Activated CD4-positive, alpha-beta memory T cell treated with anti-CD3 and anti-CD28 coated beads for 36 hours (primary cell): ENCODE measurements around the gene REPIN1. TPM values are rescaled to one million over a fixed set of nuclear protein-coding genes. Genes with fewer than 3 reads are reported as not detected.

Experiments
- CTCF ChIA-PET: fragments of 350-600 bp; sonication (Branson Sonifier 250); formaldehyde crosslinking; loops from one replicate; lab custom pipeline; 2021; ENCODE audit warnings: antibody characterized with exemption, inconsistent platforms; lab: Charles Lee
- POLR2A ChIA-PET: fragments of 350-600 bp; sonication (Branson Sonifier 250); formaldehyde crosslinking; loops from one replicate; lab custom pipeline; 2021; ENCODE audit warnings: antibody characterized with exemption; lab: Charles Lee
- DNase-seq: peaks from one replicate; pipeline ENCODE4 v3.0.0-alpha.2; 2020
- H3K27ac Mint-ChIP-seq: one replicate; pipeline ENCODE4 v1.8.0; 2021; ENCODE audit warnings: mixed read lengths
- H3K27me3 Mint-ChIP-seq: one replicate; pipeline ENCODE4 v1.8.0; 2021; ENCODE audit warnings: mixed read lengths
- H3K36me3 Mint-ChIP-seq: one replicate; pipeline ENCODE4 v1.8.0; 2021; ENCODE audit warnings: mixed read lengths
- H3K4me1 Mint-ChIP-seq: one replicate; pipeline ENCODE4 v1.8.0; 2021; ENCODE audit warnings: low read depth, mixed read lengths
- H3K4me3 Mint-ChIP-seq: one replicate; pipeline ENCODE4 v1.8.0; 2021; ENCODE audit warnings: mild to moderate bottlenecking, mixed read lengths
- H3K9me3 Mint-ChIP-seq: one replicate; pipeline ENCODE4 v1.8.0; 2021; ENCODE audit warnings: mixed read lengths
- intact Hi-C: fragments of 100-400 bp; cut with micrococcal nuclease; formaldehyde crosslinking; loops from one replicate; pipeline ENCODE4 v1.15.1; 2023
- total RNA-seq, 2 experiments: library from RNA; stranded (reverse); gene quantifications; one replicate each; pipeline ENCODE4 v1.2.3, GENCODE V29; 2021

The REPIN1 gene
- total RNA-seq, 2 experiments from 2014 or later: 52.3 to 56.9 TPM

DNA sequence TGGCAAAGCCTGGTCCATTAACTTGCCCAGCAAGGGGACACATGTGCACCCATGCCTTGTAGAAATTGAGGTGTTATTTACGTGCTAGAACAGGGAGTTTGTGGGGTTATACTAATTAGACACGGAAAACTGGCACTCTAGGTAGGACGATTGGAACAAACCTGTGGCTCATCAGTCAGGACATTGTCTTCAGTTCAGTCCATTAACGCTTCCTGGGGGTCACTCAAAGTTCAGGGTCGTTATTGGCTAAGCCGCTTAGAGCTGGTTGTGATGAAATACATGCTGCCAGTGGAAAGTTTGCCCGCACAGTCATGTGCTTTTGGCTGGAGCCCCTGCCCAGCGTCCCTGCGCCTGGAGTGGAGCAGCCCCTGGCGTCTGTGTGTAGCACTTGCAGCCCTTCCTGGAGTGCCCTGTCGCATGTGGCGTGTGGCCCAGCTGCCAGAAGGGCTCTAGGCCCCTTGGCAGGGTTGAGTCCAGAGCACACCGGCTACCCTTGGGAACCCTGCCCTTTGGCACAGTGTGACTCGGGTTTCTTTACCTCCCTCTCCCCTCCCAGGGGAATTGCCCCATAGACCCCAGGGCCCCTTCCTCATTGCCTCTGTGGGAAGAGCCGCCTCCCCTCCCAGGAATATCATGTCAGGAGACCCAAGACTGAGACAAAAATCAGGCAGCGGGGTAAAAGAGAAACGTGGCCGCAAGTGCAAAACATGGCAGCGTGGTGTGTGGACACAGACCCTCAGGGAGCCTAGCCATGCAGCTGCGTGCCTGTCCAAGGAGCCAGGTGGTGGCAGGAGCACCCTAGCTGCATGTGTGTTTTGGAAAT is 20.3 kb downstream of the REPIN1 start:
- H3K9me3 Mint-ChIP-seq: no peaks in the 10 kb centered on the region
- no peaks in the 10 kb centered on the region for H3K27me3 Mint-ChIP-seq
- H3K4me1 Mint-ChIP-seq: peaks cover 6% of the 10 kb centered on the region
- H3K36me3 Mint-ChIP-seq: peaks cover 7% of the 10 kb centered on the region
- no peak overlapping the region for H3K4me3 Mint-ChIP-seq
- ChIA-PET CTCF (interaction anchor here (0.6 to 1.0 kb wide), 3 partner anchors 16 to 33 kb away, joined by 3 to 7 read pairs (median 4); no protein-coding TSS in a partner anchor), POLR2A (interaction anchor here (0.7 kb wide), 1 partner anchor 20 kb away, joined by 3 read pairs; the partner anchor contains the start of gene REPIN1)
- DNase-seq: no peak
- no peak overlapping the region for H3K27ac Mint-ChIP-seq
- intact Hi-C loops: no loop called here

DNA sequence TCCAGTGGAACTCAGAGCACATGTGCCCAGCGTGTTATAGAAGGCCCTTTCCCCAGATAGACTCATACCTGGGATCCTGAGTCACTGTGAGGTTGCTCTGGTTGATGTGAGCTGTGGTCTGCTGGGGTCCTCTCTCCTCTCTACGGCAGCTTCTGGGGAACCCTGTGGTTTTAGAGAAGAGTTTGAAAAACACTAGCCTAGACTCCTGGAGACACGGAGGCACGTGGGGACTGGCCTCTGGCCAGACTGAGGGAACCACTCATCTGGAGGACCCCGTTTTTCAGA is 20.9 kb downstream of the REPIN1 start:
- Mint-ChIP-seq H3K27ac (no peak overlapping the region), H3K36me3 (peaks cover 7% of the 10 kb centered on the region), H3K9me3 (no peaks in the 10 kb centered on the region), H3K4me1 (peaks cover 10% of the 10 kb centered on the region), H3K4me3 (no peak overlapping the region), H3K27me3 (no peaks in the 10 kb centered on the region)
- ChIA-PET CTCF (interaction anchor here (0.6 to 1.0 kb wide), 2 partner anchors 15 to 17 kb away, joined by 3 to 7 read pairs; no protein-coding TSS in a partner anchor), POLR2A (interaction anchor here (0.7 kb wide), 1 partner anchor 21 kb away, joined by 3 read pairs; the partner anchor contains the start of gene REPIN1)
- intact Hi-C loops: no loop called here
- DNase-seq: no peak

DNA sequence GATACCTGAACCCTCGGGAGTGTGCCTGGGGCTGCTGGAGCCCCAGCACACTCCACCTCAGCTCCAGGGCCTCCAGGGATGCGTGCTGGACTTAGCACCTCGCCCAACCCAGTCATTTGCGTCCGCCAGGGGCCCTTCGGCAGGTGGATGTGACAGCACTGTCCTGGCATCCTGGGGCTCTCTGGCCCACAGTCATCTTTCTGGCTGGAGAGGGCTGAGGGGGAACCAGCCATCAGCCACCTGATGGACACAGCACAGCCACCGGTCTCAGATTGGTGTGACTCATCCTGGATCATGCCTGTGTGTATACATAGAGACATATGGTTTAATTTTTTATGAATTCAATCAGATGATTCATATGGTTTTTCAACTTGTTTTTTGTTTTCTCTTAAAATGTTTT is 21.6 kb downstream of the REPIN1 start:
- H3K4me3 Mint-ChIP-seq: no peak overlapping the region
- POLR2A ChIA-PET: no interaction called here
- no peaks in the 10 kb centered on the region for H3K9me3 Mint-ChIP-seq
- H3K36me3 Mint-ChIP-seq: peaks cover 7% of the 10 kb centered on the region
- peaks cover 16% of the 10 kb centered on the region for H3K4me1 Mint-ChIP-seq
- CTCF ChIA-PET: interaction anchor here (1.0 kb wide), 1 partner anchor 14 kb away, joined by 7 read pairs; no protein-coding TSS in a partner anchor
- H3K27me3 Mint-ChIP-seq: no peaks in the 10 kb centered on the region
- DNase-seq: no peak
- H3K27ac Mint-ChIP-seq: no peak overlapping the region
- intact Hi-C loops: loop anchor here (1.0 kb wide), 1 partner anchor 14 kb away; no protein-coding TSS in a partner anchor

DNA sequence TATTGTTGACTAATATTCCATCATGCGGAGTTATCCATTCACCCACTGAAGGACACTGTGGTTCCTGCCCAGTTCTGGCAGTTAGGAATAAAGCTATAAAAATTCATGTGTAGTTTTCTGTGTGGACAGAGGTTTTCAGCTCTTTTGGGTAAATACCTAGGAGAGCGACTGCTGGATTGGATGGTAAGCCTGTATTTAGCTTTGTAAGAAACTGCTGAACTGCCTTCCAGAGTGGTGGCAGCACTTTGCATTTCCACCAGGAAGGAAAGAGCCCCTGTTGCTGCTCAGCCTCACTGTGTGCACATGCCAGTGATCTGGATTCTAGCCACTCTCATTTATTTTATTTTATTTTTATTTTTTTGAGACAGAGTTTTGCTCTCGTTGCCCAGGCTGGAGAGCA is 24.7 kb downstream of the REPIN1 start:
- intact Hi-C loops: no loop called here
- H3K36me3 Mint-ChIP-seq: peaks cover 6% of the 10 kb centered on the region
- no peak for DNase-seq
- no peaks in the 10 kb centered on the region for H3K27me3 Mint-ChIP-seq
- no peaks in the 10 kb centered on the region for H3K9me3 Mint-ChIP-seq
- H3K4me3 Mint-ChIP-seq: no peak overlapping the region
- ChIA-PET CTCF (interaction anchor here (1.4 kb wide), 1 partner anchor 28 kb away, joined by 4 read pairs; no protein-coding TSS in a partner anchor), POLR2A (no interaction called here)
- peaks cover 23% of the 10 kb centered on the region for H3K4me1 Mint-ChIP-seq
- H3K27ac Mint-ChIP-seq: no peak overlapping the region

DNA sequence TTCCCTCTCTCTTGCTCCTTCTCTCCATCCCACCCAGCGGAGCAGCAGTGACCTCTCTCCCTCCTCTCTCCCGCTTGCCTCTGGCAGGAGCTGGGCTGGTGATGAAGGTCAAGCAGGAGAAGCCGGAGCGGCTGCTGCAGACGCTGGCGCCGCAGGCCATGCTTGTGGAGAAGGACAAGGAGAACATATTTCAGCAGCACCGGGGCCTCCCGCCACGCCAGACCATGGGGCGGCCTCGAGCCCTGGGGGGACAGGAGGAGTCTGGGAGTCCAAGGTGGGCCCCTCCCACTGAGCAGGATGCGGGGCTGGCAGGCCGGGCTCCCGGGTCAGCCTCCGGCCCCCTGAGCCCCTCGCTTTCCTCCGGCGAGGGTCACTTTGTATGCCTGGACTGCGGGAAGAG is 27.8 kb downstream of the REPIN1 start:
- Mint-ChIP-seq H3K27ac (no peak overlapping the region), H3K9me3 (no peaks in the 10 kb centered on the region), H3K27me3 (no peaks in the 10 kb centered on the region), H3K4me1 (peaks cover 17% of the 10 kb centered on the region), H3K4me3 (no peak overlapping the region), H3K36me3 (no peaks in the 10 kb centered on the region)
- no peak for DNase-seq
- intact Hi-C loops: no loop called here
- ChIA-PET POLR2A (no interaction called here), CTCF (no interaction called here)

DNA sequence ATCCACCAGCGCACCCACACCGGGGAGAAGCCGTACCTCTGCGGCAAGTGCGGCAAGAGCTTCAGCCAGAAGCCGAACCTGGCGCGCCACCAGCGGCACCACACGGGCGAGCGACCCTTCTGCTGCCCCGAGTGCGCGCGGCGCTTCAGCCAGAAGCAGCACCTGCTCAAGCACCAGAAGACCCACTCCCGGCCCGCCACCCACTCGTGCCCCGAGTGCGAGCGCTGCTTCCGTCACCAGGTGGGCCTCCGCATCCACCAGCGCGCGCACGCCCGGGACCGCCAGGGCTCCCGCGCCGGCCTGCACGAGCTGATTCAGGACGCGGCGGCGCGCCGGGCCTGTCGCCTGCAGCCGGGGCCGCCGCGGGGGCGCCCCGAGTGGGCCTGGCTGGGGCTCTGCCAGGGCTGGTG is 28.2 kb downstream of the REPIN1 start:
- no peaks in the 10 kb centered on the region for H3K36me3 Mint-ChIP-seq
- CTCF ChIA-PET: no interaction called here
- POLR2A ChIA-PET: no interaction called here

DNA sequence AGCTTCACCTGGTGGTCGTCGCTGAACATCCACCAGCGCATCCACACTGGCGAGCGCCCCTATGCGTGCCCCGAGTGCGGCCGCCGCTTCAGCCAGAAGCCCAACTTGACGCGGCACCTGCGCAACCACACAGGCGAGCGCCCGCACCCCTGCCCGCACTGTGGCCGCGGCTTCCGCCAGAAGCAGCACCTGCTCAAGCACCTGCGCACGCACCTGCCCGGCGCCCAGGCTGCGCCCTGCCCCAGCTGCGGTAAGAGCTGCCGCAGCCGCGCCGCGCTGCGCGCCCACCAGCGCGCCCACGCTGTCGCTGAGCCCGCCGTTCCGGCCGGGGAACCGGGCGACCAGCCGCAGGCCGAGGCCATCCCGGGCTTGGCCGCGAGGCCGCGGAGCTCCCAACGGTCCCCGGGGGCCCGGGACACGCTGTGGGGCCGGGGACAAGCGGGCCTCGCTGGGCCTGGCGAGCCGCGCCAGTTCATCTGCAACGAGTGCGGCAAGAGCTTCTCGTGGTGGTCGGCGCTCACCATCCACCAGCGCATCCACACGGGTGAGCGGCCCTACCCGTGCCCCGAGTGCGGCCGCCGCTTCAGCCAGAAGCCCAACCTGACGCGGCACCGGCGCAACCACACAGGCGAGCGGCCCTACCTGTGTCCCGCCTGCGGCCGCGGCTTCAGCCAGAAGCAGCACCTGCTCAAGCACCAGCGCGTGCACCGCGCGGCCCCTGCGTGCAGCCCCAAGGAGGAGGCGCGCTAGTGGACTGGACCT is 28.9 kb downstream of the REPIN1 start:
- CTCF ChIA-PET: no interaction called here
- H3K9me3 Mint-ChIP-seq: no peaks in the 10 kb centered on the region
- no peak overlapping the region for H3K4me3 Mint-ChIP-seq
- POLR2A ChIA-PET: no interaction called here
- H3K27ac Mint-ChIP-seq: no peak overlapping the region
- intact Hi-C loops: no loop called here
- H3K36me3 Mint-ChIP-seq: no peaks in the 10 kb centered on the region
- H3K4me1 Mint-ChIP-seq: peaks cover 19% of the 10 kb centered on the region
- DNase-seq: no peak
- no peaks in the 10 kb centered on the region for H3K27me3 Mint-ChIP-seq

More for the DNA sequence above, 28.2 kb downstream of the REPIN1 start:
- H3K27me3 Mint-ChIP-seq: no peaks in the 10 kb centered on the region
- no peak for DNase-seq
- H3K4me1 Mint-ChIP-seq: peaks cover 17% of the 10 kb centered on the region
- intact Hi-C loops: no loop called here
- H3K9me3 Mint-ChIP-seq: no peaks in the 10 kb centered on the region
- no peak overlapping the region for H3K27ac Mint-ChIP-seq
- H3K4me3 Mint-ChIP-seq: no peak overlapping the region

DNA sequence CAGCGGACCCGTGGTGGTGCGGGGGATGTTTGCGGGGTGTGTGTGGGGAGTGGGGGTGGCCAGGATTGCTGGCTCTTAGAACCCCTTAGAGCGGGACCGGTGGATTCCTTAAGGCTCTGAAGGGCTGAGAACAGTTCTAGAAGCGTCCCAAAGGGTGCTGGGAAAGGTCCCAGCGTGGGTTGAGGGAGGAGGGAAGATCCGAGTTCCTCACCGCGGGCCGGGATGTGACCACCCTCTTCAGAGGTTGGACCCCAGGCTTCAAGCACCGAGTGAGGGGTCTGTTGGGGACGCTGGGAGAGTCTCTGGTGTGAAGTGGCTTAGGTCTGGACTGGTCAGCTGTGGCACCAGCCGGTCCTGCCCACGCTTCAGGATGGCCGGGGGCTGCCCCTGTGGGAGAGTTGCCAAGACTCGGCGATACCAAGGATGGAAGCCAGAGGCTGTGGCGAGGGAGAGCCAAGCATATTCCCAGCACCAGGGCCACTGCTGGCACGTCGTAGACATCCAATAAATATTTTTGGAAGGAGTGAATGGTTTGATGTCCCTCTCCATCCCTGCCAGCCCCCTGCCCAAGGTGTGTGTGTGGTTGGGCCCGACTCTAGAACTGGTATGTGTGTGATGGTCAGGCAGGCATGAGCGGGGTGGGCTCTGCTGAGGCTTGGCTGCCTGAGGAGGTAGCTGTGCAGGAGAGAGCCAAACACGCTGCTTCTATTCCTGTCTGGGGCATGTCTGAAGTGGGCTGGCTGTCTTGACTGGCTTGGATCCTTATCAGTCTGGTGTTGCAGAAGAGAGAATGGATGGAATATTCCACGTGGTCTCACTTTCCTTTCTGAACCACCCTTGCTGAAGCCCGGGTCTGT is 29.7 kb downstream of the REPIN1 start:
- no peak overlapping the region for H3K27ac Mint-ChIP-seq
- CTCF ChIA-PET: no interaction called here
- H3K4me3 Mint-ChIP-seq: no peak overlapping the region
- no peak for DNase-seq
- no peaks in the 10 kb centered on the region for H3K27me3 Mint-ChIP-seq
- H3K9me3 Mint-ChIP-seq: no peaks in the 10 kb centered on the region
- peaks cover 19% of the 10 kb centered on the region for H3K4me1 Mint-ChIP-seq
- POLR2A ChIA-PET: no interaction called here
- H3K36me3 Mint-ChIP-seq: no peaks in the 10 kb centered on the region
- intact Hi-C loops: no loop called here

DNA sequence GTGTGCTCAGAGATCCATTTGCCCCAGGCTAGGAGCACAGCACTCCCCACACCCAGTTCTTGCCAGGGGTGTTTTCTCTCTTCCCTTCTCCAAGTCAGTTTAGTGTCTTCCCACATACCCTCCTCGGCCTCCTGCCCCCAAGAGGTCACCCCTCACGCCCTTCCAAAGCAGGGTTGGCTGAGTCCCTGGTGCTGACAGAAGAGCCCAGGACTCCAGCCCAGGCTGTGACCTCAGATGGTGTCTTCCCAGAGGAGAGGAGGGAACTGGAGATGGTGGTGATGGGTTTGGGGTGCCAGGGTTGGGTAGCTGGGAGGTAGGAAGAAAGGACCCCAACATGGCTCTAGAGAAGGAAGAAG is 30.3 kb downstream of the REPIN1 start:
- Mint-ChIP-seq H3K27ac (no peak overlapping the region), H3K27me3 (no peaks in the 10 kb centered on the region), H3K4me3 (no peak overlapping the region), H3K4me1 (peaks cover 23% of the 10 kb centered on the region), H3K36me3 (no peaks in the 10 kb centered on the region), H3K9me3 (no peaks in the 10 kb centered on the region)
- CTCF ChIA-PET: no interaction called here
- POLR2A ChIA-PET: no interaction called here
- intact Hi-C loops: no loop called here
- no peak for DNase-seq

DNA sequence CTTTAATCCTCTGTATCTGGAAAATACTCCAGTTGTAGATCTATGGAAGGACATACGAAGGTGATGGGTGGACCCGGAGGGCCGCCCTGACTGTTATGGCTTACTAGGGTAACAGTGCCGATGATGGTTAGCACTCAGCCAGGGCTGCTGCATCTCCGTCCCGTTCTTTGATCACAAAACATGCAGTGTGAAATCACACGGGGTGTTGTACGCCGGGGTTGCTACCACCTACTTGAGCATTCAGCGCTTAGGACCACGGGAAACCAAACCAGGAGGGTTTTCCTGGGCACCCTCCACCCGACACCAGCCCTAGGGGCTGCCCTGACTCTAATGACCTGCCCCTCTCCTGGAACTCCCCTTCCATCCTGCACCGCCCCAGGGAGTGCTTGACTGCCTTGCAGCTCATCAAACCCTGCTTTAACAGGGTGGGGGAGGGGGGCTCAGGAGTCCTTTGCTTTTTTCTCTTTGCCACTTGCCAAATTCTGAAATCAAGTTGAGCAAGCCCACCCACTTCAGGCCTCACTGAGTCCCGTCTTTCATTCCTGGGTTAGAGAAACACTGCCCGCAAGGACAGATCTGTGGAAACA is 30.9 kb downstream of the REPIN1 start:
- POLR2A ChIA-PET: no interaction called here
- H3K4me3 Mint-ChIP-seq: no peak overlapping the region

DNA sequence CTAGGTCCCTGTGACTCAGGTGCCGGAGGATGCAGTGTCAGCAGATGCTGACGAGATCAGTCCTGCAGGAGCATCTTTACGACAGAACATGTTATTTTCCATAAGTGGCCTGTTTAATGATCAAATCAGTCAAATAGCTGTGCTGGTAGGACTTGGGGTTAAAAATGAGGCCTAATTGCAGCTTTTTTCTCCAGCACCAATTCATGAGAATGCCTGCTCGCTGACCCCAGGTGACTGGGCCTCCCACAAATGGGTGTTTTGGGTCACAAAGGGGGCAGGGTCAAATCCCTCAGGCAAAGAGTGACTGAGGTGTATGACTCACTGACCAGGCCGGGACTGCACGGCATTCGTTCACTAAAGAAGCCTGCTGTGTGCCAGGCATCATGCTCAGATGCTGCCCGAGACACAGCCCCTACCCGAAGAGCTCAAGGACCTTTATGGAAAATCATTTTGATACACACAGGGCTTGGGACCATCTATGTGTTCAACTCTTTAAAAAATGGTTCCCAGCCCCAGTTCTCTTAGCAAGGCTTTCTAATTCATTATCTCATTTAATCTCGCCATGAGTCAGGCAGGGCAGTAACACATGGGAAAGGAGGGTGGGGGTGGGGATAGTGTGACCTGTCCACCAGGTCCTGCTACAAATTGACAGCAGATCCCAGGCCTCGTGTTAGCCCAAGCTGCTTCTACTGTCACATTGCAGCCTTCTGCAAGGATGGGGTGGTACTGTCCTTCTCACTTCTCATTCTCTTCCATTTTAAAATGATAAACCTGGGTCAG is 31.6 kb downstream of the REPIN1 start:
- H3K36me3 Mint-ChIP-seq: no peaks in the 10 kb centered on the region
- intact Hi-C loops: no loop called here
- H3K27ac Mint-ChIP-seq: no peak overlapping the region
- peaks cover 20% of the 10 kb centered on the region for H3K4me1 Mint-ChIP-seq
- no peaks in the 10 kb centered on the region for H3K27me3 Mint-ChIP-seq
- H3K9me3 Mint-ChIP-seq: no peaks in the 10 kb centered on the region
- no peak overlapping the region for H3K4me3 Mint-ChIP-seq
- CTCF ChIA-PET: no interaction called here
- no peak for DNase-seq
- POLR2A ChIA-PET: no interaction called here

More for the DNA sequence above, 30.9 kb downstream of the REPIN1 start:
- no peaks in the 10 kb centered on the region for H3K36me3 Mint-ChIP-seq
- H3K27ac Mint-ChIP-seq: no peak overlapping the region
- intact Hi-C loops: no loop called here
- CTCF ChIA-PET: no interaction called here
- H3K9me3 Mint-ChIP-seq: no peaks in the 10 kb centered on the region
- H3K27me3 Mint-ChIP-seq: no peaks in the 10 kb centered on the region
- H3K4me1 Mint-ChIP-seq: peaks cover 24% of the 10 kb centered on the region
- no peak for DNase-seq
